ENCODE data around the gene PBX1.
A peak's percentile ranks its signal among the peaks of the same experiment; 100 is the strongest.

Gene PBX1

DNA sequence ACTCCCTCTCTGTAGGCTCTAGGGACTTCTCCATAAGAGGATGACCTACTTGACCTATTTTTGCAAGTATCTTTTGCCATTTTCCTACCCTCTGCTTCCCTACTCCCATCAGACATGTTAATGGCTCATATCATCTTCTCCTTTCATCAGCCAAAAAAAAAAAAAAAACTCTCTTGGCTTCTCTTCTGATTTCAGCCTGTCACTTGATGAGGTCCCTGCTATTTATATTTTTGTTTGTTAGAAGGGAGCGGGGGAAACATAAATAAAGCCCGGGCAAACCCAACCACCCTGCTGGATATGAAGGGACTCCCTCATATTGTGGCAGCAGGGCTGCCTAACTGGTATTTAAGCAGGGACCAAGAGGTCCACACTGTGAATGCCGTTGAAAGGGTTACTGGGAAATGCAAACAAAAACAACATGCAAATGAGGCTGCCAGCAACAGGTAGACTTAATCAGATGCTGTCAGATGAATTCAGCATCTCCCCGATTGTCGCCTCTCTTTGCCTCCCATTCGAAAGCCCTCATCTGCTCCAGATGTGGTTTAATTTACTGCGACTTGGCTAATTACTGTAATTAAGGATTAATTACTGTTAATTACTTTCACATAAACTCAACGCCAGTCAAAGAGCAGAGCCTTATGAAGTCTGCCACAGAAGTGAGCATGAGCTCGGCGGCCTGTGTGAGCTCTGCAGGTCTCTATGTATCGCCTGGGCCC is 172.3 kb downstream of the PBX1 start:
- no peak for DNase-seq

DNA sequence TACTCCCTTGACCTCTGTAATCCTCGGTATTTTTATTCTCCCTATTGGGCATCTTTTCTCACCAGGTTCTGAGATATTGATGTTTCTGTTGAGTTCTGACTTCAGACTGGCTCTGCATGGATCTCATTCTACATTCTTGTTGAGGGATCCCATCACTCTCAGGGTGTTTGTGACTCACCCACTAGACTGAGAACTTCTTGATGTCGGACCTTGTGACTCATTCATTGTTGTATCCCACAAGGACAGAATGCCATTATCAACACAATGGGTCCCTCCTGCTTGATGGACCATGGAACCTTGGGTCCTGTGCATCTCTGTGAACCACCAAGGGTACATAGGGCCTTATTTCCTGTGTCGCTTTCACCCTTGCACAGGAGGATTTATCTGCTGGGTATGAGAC is 174.1 kb downstream of the PBX1 start:
- no peak for DNase-seq

- DNase-seq: no peak
These were observed 174.8 kb downstream of the PBX1 start for GRCh38 chr1:164733734-164734133.

- peak; percentile 42 to 55 for DNase-seq
These were observed 176.5 kb downstream of the PBX1 start for GRCh38 chr1:164735315-164736052.

DNA sequence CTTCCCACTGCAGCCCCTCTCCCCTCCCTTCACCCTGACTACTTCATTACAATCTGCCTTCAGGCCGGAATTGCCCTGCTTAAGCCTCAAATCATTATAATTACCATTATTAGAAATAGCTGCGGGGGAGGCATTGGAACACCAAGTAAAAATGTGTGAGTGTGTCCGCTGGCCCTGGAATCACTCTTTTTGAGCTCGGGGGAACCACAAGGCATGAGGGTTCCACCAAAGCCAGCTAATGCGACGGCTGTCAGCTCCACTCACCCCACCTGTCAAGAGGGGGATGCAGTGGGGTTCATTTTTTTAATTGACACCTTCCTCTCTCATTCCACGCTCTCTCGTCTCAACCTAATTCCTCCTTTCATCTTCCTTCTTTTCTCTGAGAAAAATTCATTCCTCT is 177.2 kb downstream of the PBX1 start:
- no peak for DNase-seq

DNA sequence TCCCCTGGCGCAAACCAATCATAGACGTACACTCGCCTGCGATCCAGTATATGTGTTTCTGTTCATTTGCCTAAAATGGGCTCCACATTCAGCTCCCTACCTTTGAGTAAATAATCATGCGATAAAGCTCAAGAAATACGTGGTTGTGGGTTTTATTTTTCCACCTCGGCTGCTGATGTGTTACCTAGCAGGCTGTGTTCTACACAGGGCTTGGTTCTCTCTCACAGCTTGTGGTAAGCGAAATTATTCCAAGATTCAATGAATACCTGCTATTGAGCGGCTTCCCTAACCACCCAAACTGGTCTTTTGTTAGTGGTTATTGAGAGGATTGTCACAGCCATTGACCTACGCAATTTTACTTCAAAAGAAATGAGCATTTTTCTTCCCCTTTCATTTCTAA is 180.2 kb downstream of the PBX1 start:
- no peak for DNase-seq

- no peak for DNase-seq
These were observed 181.1 kb downstream of the PBX1 start for GRCh38 chr1:164740000-164740526.

GRCh38 chr1:164742745-164743144 is 183.8 kb downstream of the PBX1 start:
- no peak for DNase-seq

- DNase-seq: no peak
These were observed 185.0 kb downstream of the PBX1 start for GRCh38 chr1:164743976-164744375.

GRCh38 chr1:164745736-164746135 is 186.8 kb downstream of the PBX1 start:
- no peak for DNase-seq

GRCh38 chr1:164746632-164747031 is 187.6 kb downstream of the PBX1 start:
- no peak for DNase-seq

- DNase-seq: no peak
These were observed 189.4 kb downstream of the PBX1 start for GRCh38 chr1:164748253-164748899.

DNA sequence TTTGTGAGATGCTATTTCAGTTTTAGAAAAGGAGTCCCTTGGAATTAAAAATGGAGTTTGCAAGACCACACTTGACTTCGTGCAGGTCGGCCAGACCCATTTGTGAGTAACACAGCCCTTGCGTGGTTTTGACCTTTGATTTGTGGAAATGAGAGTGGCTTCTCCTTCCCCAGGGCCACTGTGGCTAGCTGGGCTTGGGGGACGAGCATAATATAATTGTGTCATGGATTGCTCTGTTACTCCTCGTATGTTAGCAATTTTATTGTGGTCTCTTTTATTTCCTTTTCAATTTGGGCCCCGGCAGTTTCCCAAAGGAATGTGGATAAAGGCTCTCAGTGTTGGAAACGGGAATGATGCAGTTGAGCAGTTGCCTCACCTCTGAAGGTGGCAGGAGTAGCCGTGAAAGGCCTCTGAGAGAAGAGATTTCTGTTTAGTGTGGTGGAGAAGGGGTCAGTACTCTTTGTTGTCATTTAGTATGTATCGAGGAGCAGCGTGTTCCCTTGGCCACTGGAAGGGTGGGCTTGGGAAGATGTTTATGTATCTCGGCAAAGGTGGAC is 194.6 kb downstream of the PBX1 start:
- no peak for DNase-seq

DNA sequence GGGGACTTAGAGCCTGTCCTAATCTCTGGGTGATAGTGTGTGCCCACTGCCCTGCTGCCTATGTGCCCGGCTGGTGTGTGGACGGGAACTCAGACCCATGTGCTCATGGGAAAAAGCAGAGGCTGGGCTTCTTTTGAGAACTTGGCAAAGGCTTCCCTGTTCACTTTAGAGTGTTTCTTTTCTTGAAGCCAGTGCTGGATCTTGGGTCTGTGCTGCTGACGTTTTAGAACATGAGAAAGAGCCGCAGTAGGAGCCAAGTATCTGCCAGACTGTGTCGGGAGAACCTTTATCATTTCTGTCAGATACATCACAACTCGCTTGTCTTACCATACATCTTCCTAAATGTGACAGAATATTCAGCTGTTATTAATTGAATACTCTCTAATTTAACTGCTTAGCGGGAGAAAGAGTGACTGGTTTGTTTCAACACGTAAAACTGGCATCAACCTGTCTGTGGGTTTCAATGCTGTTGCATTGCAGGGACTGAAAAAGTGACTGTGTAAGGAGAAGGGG is 195.2 kb downstream of the PBX1 start:
- no peak for DNase-seq

GRCh38 chr1:164755690-164756089 is 196.7 kb downstream of the PBX1 start:
- no peak for DNase-seq

DNA sequence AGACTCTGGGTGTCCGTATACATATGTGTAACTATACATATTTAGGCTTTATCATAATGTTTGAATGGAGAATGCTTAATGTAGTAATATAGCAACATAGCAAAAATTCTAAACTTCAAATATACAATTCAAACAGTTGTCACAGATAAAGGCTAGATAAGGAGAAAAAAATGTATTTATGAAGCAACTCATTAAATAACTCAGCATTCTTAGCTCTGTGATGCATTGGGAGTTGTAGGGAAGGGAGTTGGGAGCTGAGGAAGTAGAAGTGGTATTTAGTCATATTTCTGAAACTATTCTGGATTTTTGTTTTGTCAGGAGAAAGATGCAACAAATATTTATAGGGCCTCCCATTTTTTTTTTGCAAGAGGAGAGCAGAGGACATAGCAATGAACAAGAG is 197.8 kb downstream of the PBX1 start:
- no peak for DNase-seq

DNA sequence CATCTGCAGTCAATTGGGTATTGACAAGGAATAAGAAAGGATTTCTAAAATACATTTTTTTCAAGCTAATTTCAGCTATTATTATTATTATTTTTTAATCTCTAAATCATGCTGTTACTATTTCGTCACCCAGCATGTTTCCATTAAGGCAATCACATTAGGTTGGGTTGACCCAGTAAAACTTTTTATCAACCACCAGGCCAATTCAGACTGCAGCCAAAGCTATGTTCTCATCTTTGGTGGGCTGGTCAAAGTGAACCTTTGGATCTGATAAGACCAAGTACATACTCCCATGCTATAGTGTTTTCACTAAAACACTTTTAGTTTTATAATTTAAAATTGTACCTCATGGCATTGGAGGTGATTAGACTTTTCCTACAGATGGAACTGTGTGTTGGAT is 198.6 kb downstream of the PBX1 start:
- no peak for DNase-seq

DNA sequence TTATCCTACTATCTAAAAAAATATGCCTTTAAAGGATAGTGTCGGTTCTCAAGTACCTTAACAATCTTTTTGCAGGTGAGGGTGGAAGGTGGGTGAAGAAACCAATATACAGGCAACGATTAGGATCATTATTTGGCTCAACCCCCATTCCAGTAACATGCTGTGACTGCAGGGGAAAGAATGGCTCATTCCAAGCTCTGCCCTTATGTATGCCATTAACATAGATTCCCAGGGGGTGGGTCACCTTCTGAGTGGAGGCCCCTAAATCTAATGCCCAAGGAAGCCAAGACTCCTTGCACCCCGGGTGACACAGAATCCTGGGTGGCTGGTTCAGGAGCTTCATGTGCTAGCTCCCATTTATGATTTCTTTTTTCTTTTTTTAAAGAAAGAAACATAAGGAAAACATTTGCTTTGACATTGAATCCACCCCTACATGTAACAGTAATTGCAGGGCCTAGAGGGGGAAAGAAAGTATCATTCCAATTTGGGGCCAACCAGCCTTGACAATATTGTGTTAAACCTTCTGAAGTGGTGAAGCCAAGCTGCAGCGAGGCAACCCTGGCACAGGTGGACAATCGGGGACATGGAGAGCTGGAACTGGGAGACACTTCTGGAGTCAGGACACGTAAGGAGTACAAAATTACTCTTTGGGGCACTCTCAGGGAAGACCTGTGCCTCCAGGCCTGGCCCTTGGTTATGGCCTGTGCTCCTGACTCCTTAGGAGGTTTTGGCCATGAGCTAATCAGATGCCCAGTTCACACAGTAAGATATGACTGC is 200.3 kb downstream of the PBX1 start:
- no peak for DNase-seq

- DNase-seq: no peak
These were observed 201.0 kb downstream of the PBX1 start for GRCh38 chr1:164759979-164760469.

- no peak for DNase-seq
These were observed 201.6 kb downstream of the PBX1 start for GRCh38 chr1:164760569-164760968.

- DNase-seq: no peak
These were observed 202.0 kb downstream of the PBX1 start for GRCh38 chr1:164761009-164761408.

DNA sequence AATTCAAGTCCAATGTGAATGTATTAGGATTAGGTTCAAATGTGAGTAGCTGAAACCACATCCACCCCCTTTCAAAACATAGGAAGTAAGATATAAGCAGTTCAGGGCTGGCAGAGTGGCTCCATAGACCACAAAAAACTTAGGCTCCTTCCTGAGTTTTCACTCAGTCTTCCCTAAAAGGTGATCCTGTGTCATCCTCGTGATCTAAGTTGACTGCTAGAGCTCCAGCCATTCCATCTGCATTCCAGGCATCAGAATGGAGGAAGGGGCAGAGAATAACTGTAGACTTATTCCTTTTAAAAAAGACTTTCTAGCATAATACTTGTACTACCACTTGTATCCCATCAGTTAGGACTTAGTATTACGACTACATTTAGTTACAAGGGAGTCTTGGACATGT is 204.1 kb downstream of the PBX1 start:
- no peak for DNase-seq
